ENCODE results near the gene PTPRF.

The PTPRF gene

GRCh38 chr1:43534256-43534655, 3.6 kb downstream of the PTPRF start:
- Histone ChIP-seq H3K9me3 (ENCODE audit: insufficient read depth, low read length, severe bottlenecking) (no peaks in the 10 kb centered on the region), H3K4me1 (ENCODE audit: insufficient read depth, low read length) (peaks cover 13% of the 10 kb centered on the region), H4K20me1 (ENCODE audit: insufficient read depth, low read length) (peaks cover 3% of the 10 kb centered on the region; the same call in 1 of the 2 replicates), H3K27me3 (ENCODE audit: insufficient read depth, low read length, poor library complexity) (peaks cover 33% of the 10 kb centered on the region), H3K27ac (ENCODE audit: low read length) (no peak overlapping the region), H3K79me2 (ENCODE audit: insufficient read depth, low read length) (no peaks in the 10 kb centered on the region), H3K9ac (ENCODE audit: low read depth, low read length) (no peak overlapping the region), H3K4me3 (ENCODE audit: low read depth in 1 of 2, low read length in 2 of 2) (no peak overlapping the region), H2AFZ (ENCODE audit: low read depth, low read length) (no peak overlapping the region), H3K4me2 (ENCODE audit: insufficient read depth, low read length) (no peak overlapping the region), H3K36me3 (ENCODE audit: insufficient read depth, low read length) (no peaks in the 10 kb centered on the region)
- TF ChIP-seq EZH2 (IDR thresholded peaks at IDR 0.05; ENCODE audit: borderline replicate concordance, low read depth, low read length, severe bottlenecking) (no peak), CTCF (IDR thresholded peaks at IDR 0.05; ENCODE audit: borderline replicate concordance, extremely low read depth, low read length, poor library complexity, severe bottlenecking) (no peak)
- no peak for DNase-seq
- ATAC-seq (ENCODE audit: insufficient read depth, low read depth): no peak

GRCh38 chr1:43536196-43536863, 5.6 kb downstream of the PTPRF start:
- Histone ChIP-seq H3K4me2 (ENCODE audit: insufficient read depth, low read length) (no peak overlapping the region), H3K27ac (ENCODE audit: low read length) (no peak overlapping the region), H3K9ac (ENCODE audit: low read depth, low read length) (no peak overlapping the region), H3K4me1 (ENCODE audit: insufficient read depth, low read length) (peaks cover 6% of the 10 kb centered on the region), H3K36me3 (ENCODE audit: insufficient read depth, low read length) (no peaks in the 10 kb centered on the region), H4K20me1 (ENCODE audit: insufficient read depth, low read length) (peaks cover 3% of the 10 kb centered on the region; the same call in 1 of the 2 replicates), H3K9me3 (ENCODE audit: insufficient read depth, low read length, severe bottlenecking) (no peaks in the 10 kb centered on the region), H2AFZ (ENCODE audit: low read depth, low read length) (no peak overlapping the region), H3K4me3 (ENCODE audit: low read depth in 1 of 2, low read length in 2 of 2) (no peak overlapping the region), H3K79me2 (ENCODE audit: insufficient read depth, low read length) (no peaks in the 10 kb centered on the region), H3K27me3 (ENCODE audit: insufficient read depth, low read length, poor library complexity) (peaks cover 19% of the 10 kb centered on the region)
- ATAC-seq (ENCODE audit: insufficient read depth, low read depth) (no peak), DNase-seq (no peak)
- no peak for TF ChIP-seq CTCF (IDR thresholded peaks at IDR 0.05; ENCODE audit: borderline replicate concordance, extremely low read depth, low read length, poor library complexity, severe bottlenecking)
- no peak for TF ChIP-seq EZH2 (IDR thresholded peaks at IDR 0.05; ENCODE audit: borderline replicate concordance, low read depth, low read length, severe bottlenecking)

- peaks cover under 1% of the 10 kb centered on the region for H3K4me1 ChIP-seq (ENCODE audit: insufficient read depth, low read length)
Measured at GRCh38 chr1:43536864-43537358, 6.2 kb downstream of the PTPRF start.

More at GRCh38 chr1:43536864-43537358, 6.2 kb downstream of the PTPRF start:
- no peak for ATAC-seq (ENCODE audit: insufficient read depth, low read depth)
- H3K9me3 ChIP-seq (ENCODE audit: insufficient read depth, low read length, severe bottlenecking): no peaks in the 10 kb centered on the region
- H3K4me2 ChIP-seq (ENCODE audit: insufficient read depth, low read length): no peak overlapping the region
- H3K27ac ChIP-seq (ENCODE audit: low read length): no peak overlapping the region
- peaks cover 14% of the 10 kb centered on the region for H3K27me3 ChIP-seq (ENCODE audit: insufficient read depth, low read length, poor library complexity)
- no peaks in the 10 kb centered on the region for H3K79me2 ChIP-seq (ENCODE audit: insufficient read depth, low read length)
- H3K9ac ChIP-seq (ENCODE audit: low read depth, low read length): no peak overlapping the region
- H3K36me3 ChIP-seq (ENCODE audit: insufficient read depth, low read length): no peaks in the 10 kb centered on the region
- TF ChIP-seq CTCF (IDR thresholded peaks at IDR 0.05; ENCODE audit: borderline replicate concordance, extremely low read depth, low read length, poor library complexity, severe bottlenecking) (no peak), EZH2 (IDR thresholded peaks at IDR 0.05; ENCODE audit: borderline replicate concordance, low read depth, low read length, severe bottlenecking) (no peak)
- H3K4me3 ChIP-seq (ENCODE audit: low read depth in 1 of 2, low read length in 2 of 2): no peak overlapping the region
- H2AFZ ChIP-seq (ENCODE audit: low read depth, low read length): no peak overlapping the region
- no peak for DNase-seq
- H4K20me1 ChIP-seq (ENCODE audit: insufficient read depth, low read length): no peaks in the 10 kb centered on the region; the same call in 1 of the 2 replicates
